HG03460 (cell line): Measurements from ENCODE around the gene RNF144A.

Source experiments
- ATAC-seq: cut with Tn5 transposase; IDR thresholded peaks from one replicate; pipeline ENCODE4 v1.9.1; 2021; ENCODE audit not compliant: unreplicated experiment

Gene RNF144A

DNA sequence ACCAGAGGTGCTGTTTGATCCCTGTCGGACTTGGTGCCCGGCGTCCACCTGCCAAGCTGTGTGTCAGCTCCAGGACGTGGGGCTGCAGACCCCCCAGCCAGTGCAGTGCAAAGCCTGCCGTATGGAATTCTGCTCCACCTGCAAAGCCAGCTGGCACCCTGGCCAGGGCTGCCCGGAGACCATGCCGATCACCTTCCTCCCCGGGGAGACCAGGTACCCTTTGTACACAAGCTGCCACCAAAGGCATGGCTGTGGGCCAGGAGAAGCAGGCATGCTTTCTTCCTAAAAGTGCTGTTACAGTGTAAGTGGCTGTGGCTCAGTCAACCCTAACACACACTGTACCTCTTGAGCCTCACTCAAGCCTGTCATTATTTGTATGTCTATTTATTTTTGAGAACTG is 103.3 kb downstream of the RNF144A start:
- ATAC-seq = no peak

DNA sequence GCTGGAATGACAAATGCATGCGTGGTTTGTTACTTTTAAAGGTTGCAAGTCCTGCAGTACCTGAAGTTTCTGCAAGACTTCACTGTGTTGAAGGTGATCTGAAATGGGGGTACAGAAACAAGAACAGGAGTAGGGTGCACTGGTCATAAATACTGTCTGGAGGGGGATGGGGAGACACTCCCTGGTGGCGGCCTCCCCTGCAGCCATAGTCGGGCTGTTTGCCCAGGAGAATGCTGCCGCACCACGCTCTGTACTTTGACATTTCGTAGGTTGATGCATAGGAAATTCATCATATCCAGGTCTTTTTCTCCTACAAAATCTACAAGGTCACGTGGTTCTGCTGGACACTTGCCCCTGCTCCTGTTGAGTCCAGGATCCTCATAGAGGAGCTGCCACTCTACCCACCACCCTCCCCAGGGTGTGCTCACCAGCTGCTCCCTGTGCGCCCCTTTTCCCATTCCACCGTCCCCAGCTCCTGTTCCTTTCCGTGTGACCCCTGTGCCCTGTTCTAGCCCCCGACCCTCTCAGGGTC is 103.8 kb downstream of the RNF144A start:
- ATAC-seq = no peak

GRCh38 chr2:7022492-7023385 is 105.5 kb downstream of the RNF144A start:
- no peak for ATAC-seq

DNA sequence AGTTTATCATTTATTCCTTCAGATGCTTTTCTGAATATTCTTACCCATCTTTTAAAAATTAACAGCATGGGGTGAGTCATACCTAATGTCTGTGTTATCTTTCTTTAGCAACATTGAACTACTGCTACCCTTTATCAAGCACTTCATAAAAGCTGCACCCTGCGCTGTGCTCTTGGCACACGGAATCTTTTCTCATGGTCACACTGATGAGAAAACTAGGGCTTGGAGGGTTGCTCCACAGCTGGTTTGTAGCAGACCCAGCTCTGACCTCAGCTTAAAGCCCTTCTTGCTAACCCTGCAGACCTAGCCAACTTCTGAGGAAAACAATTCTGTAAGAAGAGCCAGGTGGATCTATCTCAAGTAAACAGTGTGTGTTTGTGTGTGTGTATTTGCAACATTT is 106.3 kb downstream of the RNF144A start:
- no peak for ATAC-seq

- no peak for ATAC-seq
These were observed 107.0 kb downstream of the RNF144A start for GRCh38 chr2:7024261-7024660.

GRCh38 chr2:7025082-7025481 is 107.9 kb downstream of the RNF144A start:
- ATAC-seq = no peak

DNA sequence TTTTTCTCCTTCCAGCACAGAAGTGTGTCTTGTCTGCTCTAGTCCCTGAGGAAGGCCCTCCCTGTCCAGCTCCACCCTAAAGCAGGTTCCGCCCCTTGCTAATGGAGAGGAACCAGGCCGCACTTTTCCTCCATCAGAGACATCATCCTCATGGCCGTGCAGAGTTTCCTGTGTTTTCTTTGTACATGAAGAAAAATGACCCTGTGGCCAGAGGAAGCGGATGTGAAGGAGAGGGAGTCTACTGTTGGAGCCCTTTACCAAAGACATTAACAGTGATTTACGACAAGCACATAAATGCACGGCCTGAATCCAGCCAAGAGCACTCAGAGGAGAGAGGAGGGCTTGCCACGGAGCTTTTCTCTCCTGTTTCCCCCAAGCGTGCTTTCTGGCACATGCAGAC is 109.5 kb downstream of the RNF144A start:
- ATAC-seq = no peak

GRCh38 chr2:7027411-7027810 is 110.2 kb downstream of the RNF144A start:
- ATAC-seq = no peak

DNA sequence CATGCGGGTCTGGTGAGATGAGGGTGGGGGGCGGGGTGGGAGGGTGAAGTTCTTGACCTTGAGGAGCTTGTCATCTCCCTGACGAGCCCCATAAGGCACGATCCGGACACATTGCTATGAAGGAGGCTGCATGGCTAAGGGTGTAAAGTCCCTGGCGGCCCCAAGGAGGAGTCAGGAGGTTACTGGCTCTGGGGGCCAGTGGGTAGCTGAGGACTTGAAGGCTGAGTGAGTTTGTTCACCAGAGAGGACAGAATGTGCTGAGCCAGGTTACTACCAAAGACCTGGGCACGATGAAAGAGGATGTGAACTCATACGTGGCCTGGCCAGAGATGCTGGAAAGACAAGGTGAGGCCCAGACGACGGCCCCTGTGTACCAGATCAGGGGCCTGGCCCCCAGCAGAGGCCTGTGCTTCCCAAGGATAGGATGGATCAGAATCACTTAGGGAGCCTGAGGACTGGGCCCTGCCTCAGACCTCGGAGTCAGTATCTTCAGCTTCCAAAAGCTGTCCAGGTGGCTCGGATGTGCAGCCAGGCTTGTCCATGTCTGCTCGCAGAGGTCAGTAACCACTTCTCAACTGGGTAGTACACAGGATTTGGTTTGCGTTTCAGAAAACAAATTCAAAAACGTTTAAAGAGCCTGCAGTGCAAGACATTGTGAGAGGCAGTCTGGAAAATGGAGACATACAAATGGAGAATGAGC is 110.9 kb downstream of the RNF144A start:
- ATAC-seq = no peak

DNA sequence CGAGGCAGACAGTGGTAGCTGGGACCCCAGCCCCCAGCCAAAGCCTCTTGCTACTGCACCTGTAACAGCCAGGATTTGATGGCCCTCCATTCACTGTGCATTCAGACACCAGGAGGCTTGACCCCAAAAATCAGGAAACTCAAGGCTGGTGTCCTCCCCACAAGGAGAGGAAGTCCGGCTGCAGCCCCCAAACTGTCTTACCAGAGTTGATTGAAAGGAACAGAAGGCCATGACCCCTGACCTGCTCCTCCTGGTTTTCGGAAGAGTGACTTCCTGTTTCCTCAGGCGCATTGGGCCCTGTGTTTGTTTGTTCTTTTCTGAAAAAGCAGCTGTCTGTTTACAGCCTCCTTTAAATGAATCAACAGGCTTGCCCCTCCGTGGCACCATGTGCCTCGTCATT is 111.6 kb downstream of the RNF144A start:
- no peak for ATAC-seq

DNA sequence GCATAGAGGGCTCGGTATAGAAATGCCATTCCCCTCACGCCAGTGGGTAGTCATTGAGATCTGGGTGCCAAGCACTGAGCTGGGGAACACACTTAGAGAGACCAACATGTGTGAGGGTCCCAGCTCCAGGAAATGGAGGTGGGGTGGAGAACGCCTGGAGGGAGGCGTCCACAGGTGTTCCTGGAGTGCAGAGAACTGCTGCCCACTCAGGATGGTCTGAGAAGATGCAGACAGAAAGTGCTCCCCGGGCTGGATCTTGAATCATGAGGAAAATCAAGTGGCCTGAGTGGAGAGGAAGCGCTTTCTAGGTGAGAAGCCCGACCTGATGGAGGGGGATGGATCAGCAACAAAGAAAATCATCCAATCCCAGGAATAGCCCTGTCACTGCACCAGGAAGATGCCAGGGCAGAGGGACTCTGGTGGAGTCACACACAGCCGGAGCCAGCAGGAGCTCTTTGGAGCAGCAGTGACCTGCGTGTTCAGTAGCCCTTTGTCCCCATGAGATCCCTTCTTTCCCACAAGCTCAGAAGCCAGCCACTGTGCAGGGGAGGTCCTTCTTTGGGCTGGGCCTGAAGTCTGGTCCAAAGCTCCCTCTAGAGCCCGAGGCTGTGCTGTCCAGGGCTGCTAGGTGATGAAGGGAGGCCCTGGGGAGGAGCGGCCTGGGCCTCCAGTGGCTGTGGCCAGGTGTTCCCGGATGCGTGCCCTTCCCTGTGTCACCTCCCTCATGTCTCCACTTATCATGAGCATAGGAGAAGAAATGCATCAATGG is 112.3 kb downstream of the RNF144A start:
- ATAC-seq = no peak

GRCh38 chr2:7030810-7031209 is 113.6 kb downstream of the RNF144A start:
- ATAC-seq = no peak

GRCh38 chr2:7031547-7032245 is 114.5 kb downstream of the RNF144A start:
- no peak for ATAC-seq

- ATAC-seq = no peak
These were observed 115.2 kb downstream of the RNF144A start for GRCh38 chr2:7032371-7032770.

DNA sequence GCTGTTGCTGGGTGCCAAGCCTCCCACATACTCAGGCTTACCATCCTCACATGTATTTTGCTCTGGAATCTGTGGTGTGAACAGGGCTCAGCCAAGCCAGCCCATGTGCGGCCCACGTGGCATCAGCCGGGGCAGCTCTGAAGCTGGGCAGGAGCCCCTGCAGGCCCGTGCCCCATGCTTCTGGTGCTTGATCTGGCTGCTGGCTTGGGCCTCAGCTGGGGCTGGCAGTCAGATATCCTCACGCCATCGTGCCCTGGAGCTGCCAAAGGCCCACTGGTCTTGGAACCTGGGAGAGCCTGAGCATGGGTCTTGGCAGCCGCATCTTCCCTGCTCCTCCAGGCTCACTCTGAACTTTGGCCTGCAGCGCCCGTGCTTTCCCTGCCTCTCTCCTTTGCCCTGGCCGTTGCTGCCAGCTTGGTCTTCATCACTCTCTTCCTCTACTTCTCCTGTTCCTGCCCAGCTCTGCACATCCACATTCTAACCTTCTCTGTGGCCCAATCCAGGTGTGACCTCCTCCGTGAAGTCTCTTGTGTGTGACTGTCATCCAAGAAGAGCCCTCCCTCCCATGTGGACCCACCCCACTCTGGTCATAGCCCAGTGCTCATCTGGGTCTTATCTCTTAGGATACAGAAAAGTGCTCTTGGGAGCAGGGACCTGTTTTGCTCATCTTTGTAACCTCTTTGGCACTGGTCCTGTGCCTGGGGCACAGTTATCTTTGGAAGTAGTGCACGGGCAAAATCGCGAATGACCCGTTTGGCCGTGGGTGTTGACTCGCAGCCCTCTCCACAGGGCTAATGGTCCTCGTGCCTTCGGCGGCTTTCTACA is 116.1 kb downstream of the RNF144A start:
- ATAC-seq = no peak

DNA sequence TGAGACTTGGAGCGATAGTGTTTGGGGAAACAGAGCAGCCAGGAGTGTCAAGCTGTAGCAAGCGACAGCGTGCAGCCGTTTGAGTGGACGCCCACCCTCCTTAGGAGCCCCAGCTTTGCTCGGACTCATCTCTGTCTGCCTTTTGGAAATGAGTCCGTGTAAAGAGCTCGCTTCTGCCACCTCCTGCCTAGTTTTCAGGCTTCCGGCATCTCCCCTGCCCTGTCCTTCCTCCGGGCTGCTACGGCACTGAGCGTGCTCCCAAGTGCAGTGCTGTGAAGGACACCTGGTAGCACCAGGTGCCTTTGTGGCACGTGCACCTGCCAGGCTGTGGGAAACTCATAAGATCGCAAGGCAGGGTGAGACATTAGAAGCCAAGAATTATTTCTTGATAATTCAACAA is 117.1 kb downstream of the RNF144A start:
- ATAC-seq = no peak

- ATAC-seq = no peak
These were observed 118.7 kb downstream of the RNF144A start for GRCh38 chr2:7035884-7036283.

GRCh38 chr2:7037340-7038333 is 120.4 kb downstream of the RNF144A start:
- ATAC-seq = peak; percentile 91

- no peak for ATAC-seq
These were observed 123.3 kb downstream of the RNF144A start for GRCh38 chr2:7040547-7040946.
